Stomach smooth muscle (tissue), 2 donors: ENCODE data around the gene CACNG5.

ENCODE experiments used
- H3K27ac ChIP-seq: one replicate; pipeline ENCODE4 v1.7.0; 2013; ENCODE audit warnings: mild to moderate bottlenecking, low read length, inconsistent platforms
- H3K27me3 ChIP-seq, 2 donors: one replicate each; pipeline ENCODE4 v1.7.0; 2013; ENCODE audit warnings: low read length in 2 of 2; ENCODE audit not compliant: insufficient read depth in 2 of 2, control insufficient read depth in 1 of 2
- H3K36me3 ChIP-seq, 2 donors: one replicate each; pipeline ENCODE4 v1.7.0; 2013; ENCODE audit warnings: low read length in 2 of 2; ENCODE audit not compliant: control insufficient read depth in 2 of 2, insufficient read depth in 2 of 2
- H3K4me1 ChIP-seq: one replicate; pipeline ENCODE4 v1.7.0; 2013; ENCODE audit warnings: low read length; ENCODE audit not compliant: control insufficient read depth, insufficient read depth
- H3K4me3 ChIP-seq, 2 donors: one replicate each; pipeline ENCODE4 v1.7.0; 2013; ENCODE audit warnings: low read length in 2 of 2
- H3K9ac ChIP-seq, 2 donors: one replicate each; pipeline ENCODE4 v1.7.0; 2013; ENCODE audit warnings: low read length in 2 of 2, mild to moderate bottlenecking in 1 of 2
- H3K9me3 ChIP-seq, 2 donors: one replicate each; pipeline ENCODE4 v1.7.0; 2013; ENCODE audit warnings: low read length in 2 of 2; ENCODE audit not compliant: control insufficient read depth in 2 of 2
- donor health status: healthy.
- donor health status: Pancreatic carcinoma.

Gene CACNG5

GRCh38 chr17:66805567-66805966 lies 29.4 kb upstream of the CACNG5 start:
- Histone ChIP-seq H3K27ac (no peak overlapping the region), H3K36me3 (peaks cover 3 to 5% of the 10 kb centered on the region in 2 donors), H3K9ac (no peak overlapping the region), H3K9me3 (no peaks in the 10 kb centered on the region), H3K27me3 (no peaks in the 10 kb centered on the region), H3K4me3 (no peak overlapping the region), H3K4me1 (no peaks in the 10 kb centered on the region)

GRCh38 chr17:66807182-66807581 lies 27.7 kb upstream of the CACNG5 start:
- H3K4me1 ChIP-seq, result no peaks in the 10 kb centered on the region
- no peaks in the 10 kb centered on the region for H3K9me3 ChIP-seq
- no peak overlapping the region for H3K9ac ChIP-seq
- peaks cover 2 to 5% of the 10 kb centered on the region in 2 donors for H3K36me3 ChIP-seq
- no peak overlapping the region for H3K27ac ChIP-seq
- H3K4me3 ChIP-seq, result no peak overlapping the region
- H3K27me3 ChIP-seq, result no peaks in the 10 kb centered on the region

DNA sequence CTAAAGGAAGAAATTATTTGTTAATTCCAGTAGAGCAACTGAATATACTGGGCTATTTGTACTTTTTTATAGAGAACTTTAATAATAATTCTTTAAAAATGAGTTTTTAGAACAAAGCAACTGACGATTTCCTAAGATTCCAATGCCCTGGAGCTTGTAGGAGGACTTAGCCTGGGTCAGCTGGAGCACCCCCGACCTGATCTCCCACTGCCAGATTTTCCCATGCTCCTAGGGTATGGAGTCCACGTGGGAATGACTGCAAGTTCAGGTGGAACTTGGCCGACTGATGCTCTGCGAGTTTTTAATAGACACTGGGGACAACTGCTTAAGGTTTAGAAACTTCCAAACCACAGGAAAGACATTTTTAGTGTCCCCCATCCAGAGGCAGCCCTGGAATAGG lies 25.5 kb upstream of the CACNG5 start:
- Histone ChIP-seq H3K27ac (no peak overlapping the region), H3K4me3 (no peak overlapping the region), H3K9me3 (no peaks in the 10 kb centered on the region), H3K36me3 (peaks cover 2 to 5% of the 10 kb centered on the region in 2 donors), H3K9ac (no peak overlapping the region), H3K27me3 (no peaks in the 10 kb centered on the region), H3K4me1 (no peaks in the 10 kb centered on the region)

DNA sequence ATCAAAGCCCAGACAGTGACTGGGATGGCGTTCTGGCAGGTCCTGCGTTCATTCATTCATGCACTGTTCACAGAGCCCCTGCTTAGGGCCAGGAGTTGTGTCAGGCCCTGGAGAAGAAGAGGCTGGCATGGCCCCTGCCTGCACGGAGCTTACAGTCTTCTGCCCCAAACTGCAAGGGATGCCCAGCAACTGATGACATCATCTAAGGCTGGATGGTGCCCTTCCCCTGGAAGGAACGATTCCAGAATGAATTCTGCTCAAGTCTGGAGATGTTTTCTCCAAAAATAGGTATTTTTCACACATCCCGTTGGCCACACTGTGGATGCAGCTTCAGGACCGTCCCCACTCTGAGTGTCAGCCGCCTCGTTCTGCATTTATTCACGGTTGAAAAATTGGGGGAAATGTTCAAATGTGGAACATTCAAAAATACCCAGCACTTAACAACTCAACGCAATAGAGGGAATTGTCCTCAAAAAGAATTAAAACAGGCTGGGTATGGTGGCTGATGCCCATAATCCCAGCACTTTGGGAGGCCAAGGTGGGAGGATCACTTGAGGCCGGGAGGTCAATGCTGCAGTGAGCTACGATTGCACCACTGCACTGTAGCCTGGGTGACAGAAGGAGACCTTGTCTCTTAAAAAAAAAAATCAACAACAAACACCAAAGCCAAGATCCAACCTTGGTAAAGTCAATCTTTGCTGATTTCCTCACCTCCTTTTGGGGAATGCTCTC lies 23.8 kb upstream of the CACNG5 start:
- peaks cover 2% of the 10 kb centered on the region in 2 donors for H3K36me3 ChIP-seq
- H3K27ac ChIP-seq, result no peak overlapping the region
- H3K27me3 ChIP-seq, result no peaks in the 10 kb centered on the region
- no peaks in the 10 kb centered on the region for H3K4me1 ChIP-seq
- H3K4me3 ChIP-seq, result no peak overlapping the region
- H3K9me3 ChIP-seq, result no peaks in the 10 kb centered on the region
- H3K9ac ChIP-seq, result no peak overlapping the region

GRCh38 chr17:66811683-66812054 lies 23.2 kb upstream of the CACNG5 start:
- H3K9ac ChIP-seq, result no peak overlapping the region
- no peak overlapping the region for H3K4me3 ChIP-seq
- no peaks in the 10 kb centered on the region for H3K9me3 ChIP-seq
- no peaks in the 10 kb centered on the region for H3K27me3 ChIP-seq
- H3K4me1 ChIP-seq, result no peaks in the 10 kb centered on the region
- H3K27ac ChIP-seq, result no peak overlapping the region
- H3K36me3 ChIP-seq, result peaks cover 0 to 2% of the 10 kb centered on the region in 2 donors

GRCh38 chr17:66812571-66812970 lies 22.3 kb upstream of the CACNG5 start:
- H3K9ac ChIP-seq, result no peak overlapping the region
- no peak overlapping the region for H3K4me3 ChIP-seq
- peaks cover 0 to 1% of the 10 kb centered on the region in 2 donors for H3K9me3 ChIP-seq
- H3K27me3 ChIP-seq, result no peaks in the 10 kb centered on the region
- peaks cover 0 to 2% of the 10 kb centered on the region in 2 donors for H3K36me3 ChIP-seq
- H3K27ac ChIP-seq, result no peak overlapping the region
- H3K4me1 ChIP-seq, result no peaks in the 10 kb centered on the region

DNA sequence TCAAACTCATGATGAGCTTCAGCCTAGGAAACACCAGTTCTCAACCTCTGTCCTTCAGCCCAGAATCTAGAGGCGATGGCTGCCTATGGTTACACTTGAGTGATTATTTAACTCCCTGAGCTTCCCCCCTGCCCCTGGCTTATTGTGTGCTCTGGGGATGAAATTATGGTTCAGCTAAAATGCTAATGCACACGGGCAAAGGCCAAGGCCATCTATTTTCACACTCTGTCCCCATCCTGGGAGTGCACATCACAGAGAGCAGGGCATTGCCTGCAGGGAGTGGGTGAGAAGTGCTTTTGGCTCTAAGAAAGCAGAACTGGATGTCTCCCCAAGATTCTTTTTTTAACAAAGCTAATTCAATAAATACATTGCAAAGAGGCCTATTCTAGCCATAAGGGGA lies 21.6 kb upstream of the CACNG5 start:
- Histone ChIP-seq H3K9ac (no peak overlapping the region), H3K27me3 (peaks cover 0 to 2% of the 10 kb centered on the region in 2 donors), H3K27ac (no peak overlapping the region), H3K36me3 (peaks cover 0 to 2% of the 10 kb centered on the region in 2 donors), H3K4me1 (no peaks in the 10 kb centered on the region), H3K9me3 (peaks cover 0 to 4% of the 10 kb centered on the region in 2 donors), H3K4me3 (no peak overlapping the region)

DNA sequence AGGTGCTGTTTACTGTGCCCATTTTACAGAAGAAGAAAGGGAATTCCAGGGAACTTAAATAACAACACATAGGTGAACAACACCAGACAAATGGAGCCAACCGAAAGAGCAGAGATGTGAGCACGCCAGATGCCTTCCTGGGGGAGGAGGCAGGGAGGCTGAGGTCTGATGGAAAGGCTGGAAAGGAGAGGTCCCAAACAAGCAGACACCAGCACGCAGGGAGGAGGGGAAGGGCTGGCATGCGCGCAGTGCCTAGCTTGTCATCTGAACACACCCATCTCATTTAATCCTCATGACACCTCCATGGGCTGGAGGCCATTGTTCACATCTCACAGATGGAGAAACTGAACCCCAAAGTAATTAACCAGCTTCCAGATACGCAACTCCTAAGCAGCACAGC lies 20.9 kb upstream of the CACNG5 start:
- Histone ChIP-seq H3K9me3 (peaks cover 0 to 4% of the 10 kb centered on the region in 2 donors), H3K27me3 (peaks cover 0 to 3% of the 10 kb centered on the region in 2 donors), H3K27ac (no peak overlapping the region), H3K36me3 (peaks cover 0 to under 1% of the 10 kb centered on the region in 2 donors), H3K4me1 (no peaks in the 10 kb centered on the region), H3K9ac (no peak overlapping the region), H3K4me3 (no peak overlapping the region)

DNA sequence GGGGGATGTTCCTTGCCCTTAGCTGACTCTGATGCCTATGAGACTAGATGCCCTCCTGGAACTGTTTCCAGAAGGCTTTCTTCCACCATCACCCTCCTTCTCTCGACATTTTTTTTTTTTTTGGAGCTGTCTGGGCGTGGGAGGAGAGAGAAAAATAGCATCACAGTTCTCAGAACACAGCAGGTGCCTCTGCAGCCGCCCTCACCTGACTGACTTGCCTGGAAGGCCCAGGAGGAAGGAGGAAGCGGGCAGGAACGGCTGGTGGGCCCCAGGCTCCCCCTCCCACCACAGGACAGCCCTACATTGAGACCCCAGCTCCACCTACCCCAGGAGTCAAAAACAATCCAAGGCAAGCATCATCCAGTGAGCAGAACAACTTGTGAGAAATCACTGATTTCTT lies 20.3 kb upstream of the CACNG5 start:
- Histone ChIP-seq H3K4me1 (no peaks in the 10 kb centered on the region), H3K9me3 (peaks cover 0 to 4% of the 10 kb centered on the region in 2 donors), H3K27me3 (peaks cover 0 to 3% of the 10 kb centered on the region in 2 donors), H3K4me3 (no peak overlapping the region), H3K27ac (no peak overlapping the region), H3K9ac (no peak overlapping the region), H3K36me3 (no peaks in the 10 kb centered on the region)

DNA sequence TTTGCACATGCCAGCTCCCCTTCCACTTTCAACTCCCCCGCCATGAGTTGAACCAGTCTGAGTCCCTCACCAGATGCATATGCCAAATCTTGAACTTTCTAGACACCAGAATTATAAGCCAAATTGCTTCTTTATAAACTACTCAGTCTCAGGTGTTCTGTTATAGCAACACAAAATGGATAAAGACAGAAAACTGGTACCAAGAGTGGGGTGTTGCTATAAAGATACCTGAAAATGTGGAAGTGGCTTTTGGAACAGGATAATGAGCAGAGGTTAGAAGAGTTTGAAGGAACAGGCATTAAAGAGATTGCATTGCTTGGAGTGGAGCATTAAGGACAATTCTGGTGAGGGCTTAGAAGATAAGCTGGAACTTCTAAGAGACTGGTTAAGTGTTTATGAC lies 17.2 kb upstream of the CACNG5 start:
- H3K9me3 ChIP-seq, result peaks cover 0 to 7% of the 10 kb centered on the region in 2 donors
- H3K9ac ChIP-seq, result no peak overlapping the region
- peaks cover 0 to 3% of the 10 kb centered on the region in 2 donors for H3K27me3 ChIP-seq
- no peaks in the 10 kb centered on the region for H3K36me3 ChIP-seq
- no peaks in the 10 kb centered on the region for H3K4me1 ChIP-seq
- no peak overlapping the region for H3K4me3 ChIP-seq
- no peak overlapping the region for H3K27ac ChIP-seq

GRCh38 chr17:66819466-66819865 lies 15.5 kb upstream of the CACNG5 start:
- no peaks in the 10 kb centered on the region for H3K36me3 ChIP-seq

More at GRCh38 chr17:66819466-66819865, 15.5 kb upstream of the CACNG5 start:
- no peaks in the 10 kb centered on the region for H3K4me1 ChIP-seq
- H3K27me3 ChIP-seq, result peaks cover 0 to 3% of the 10 kb centered on the region in 2 donors
- H3K9me3 ChIP-seq, result peaks cover 0 to 7% of the 10 kb centered on the region in 2 donors
- H3K4me3 ChIP-seq, result no peak overlapping the region
- H3K9ac ChIP-seq, result no peak overlapping the region
- H3K27ac ChIP-seq, result no peak overlapping the region
